NCI-H2029 treated with DMSO at 0.1 percent for 48 hours (cell line): ENCODE data around the gene CNTNAP4.
A peak's percentile ranks its signal among the peaks of the same experiment; 100 is the strongest.

Source experiments
- DNase-seq: peaks from one replicate; lab custom pipeline; 2025; lab: John Stamatoyannopoulos, UW

Gene CNTNAP4

DNA sequence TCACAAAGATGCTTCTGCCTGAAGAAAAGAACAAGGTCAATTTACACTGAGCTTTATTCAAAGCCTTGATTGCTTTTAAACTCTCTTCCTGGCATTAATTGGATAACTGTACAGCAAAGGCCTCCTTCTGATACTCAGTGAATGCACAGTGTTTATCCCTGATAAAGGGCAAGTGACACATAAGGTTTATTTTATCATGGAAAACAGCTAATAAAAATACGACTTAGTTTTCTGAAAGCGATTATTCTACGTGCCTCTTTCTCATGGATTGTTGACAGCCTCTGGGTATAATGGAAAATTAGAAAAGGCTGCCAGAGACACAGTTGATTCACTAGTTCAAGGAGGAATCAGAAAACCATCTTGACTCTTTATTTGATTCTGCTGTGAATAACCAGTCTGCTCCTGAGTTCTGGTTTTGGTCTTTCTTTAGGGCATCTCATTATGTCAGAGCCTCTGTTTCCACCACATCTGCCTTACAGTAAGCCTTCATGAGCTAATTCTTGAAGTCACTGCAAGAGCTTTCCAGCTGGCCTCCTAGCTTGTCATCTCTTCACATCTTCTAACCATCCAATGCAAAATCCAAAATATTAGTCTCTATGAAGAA, 212.9 kb downstream of the CNTNAP4 start:
- DNase-seq: no peak

DNA sequence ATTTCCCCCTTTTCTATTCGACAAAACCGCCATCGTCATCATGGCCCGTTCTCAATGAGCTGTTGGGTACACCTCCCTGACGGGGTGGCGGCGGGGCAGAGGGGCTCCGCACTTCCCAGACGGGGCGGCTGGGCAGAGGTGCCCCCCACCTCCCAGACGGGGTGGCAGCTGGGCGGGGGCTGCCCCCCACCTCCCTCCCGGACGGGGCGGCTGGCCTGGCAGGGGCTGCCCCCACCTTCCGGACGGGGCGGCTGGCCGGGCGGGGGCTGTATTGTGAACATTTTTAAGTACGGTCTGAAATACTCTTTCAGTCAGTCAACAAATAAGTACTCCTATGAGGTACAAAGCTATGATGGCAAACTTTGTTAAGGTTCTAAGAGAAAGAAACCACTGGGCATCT, 222.8 kb downstream of the CNTNAP4 start:
- DNase-seq: no peak

DNA sequence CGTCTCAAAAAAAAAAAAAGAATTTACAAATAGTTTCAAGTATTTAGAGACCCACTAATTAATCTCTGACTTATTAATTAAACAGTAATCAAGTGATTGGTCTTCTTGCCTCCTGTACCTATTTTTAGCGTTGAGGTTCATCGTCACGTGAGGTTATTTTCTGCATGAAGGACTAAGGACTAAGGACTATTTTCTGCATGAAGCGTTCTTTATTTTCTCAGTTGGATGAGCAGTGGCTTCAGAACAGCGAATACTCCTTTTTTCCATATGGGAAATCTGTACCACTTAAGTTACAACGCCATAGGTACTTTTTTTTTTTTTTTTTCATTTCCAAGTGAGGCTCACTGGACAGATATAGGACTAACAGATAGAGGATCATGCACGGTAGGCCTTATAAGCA, 224.9 kb downstream of the CNTNAP4 start:
- no peak for DNase-seq

DNA sequence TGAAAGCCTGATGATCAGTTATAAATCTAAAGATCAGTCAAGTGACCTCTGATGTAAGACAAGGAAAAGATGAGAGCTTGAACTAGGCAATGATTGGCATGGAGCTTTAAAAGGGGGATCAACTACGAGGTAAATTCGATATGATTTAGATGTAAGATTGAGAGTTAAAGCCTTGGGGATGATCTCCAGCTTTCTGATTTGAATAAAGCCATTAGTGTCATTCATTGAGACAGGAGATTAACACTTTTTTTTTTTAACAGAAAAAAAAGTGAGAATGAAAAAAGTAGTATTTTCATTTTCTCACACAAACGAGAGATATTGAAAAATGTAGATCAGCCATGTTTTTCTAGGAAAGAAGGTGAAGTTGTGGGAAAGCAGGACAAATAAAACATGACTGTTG, 225.4 kb downstream of the CNTNAP4 start:
- DNase-seq: no peak

DNA sequence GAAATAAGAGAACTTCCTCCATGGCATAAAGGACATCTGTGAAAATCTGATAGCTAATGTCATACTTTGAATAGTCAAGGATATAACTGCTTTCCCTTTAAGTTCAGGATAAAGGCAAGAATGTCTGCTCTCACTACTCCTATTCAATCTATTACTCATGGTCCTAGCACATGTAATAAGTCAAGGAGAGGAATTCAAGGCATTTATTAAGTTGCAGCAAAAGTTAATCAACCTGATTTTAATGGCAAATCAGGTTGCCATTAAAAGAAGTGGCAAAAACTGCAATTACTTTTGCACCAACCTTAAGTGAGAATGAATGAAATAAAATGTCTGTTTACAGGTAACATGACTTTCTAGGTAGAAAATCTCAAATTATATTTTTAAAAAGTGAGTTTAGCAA, 225.9 kb downstream of the CNTNAP4 start:
- DNase-seq: no peak

DNA sequence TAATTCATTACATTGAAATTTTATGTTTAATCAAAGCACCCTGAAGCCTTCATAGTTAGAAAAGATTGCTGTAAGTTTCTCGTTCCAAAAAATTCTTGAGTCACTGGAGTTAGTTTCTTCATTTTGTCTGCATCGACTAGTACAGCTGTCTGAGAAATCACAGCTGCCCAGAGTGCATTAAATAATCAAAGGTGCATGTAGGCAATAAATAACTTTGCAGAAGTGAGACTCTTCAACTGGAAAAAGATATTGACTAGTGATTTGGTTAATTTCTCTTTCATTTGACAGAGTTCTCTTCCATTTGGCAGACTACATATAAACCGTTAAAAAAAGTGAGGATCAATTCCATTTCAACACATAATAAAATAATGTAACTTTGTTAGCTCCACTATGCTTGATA, 234.0 kb downstream of the CNTNAP4 start:
- no peak for DNase-seq

DNA sequence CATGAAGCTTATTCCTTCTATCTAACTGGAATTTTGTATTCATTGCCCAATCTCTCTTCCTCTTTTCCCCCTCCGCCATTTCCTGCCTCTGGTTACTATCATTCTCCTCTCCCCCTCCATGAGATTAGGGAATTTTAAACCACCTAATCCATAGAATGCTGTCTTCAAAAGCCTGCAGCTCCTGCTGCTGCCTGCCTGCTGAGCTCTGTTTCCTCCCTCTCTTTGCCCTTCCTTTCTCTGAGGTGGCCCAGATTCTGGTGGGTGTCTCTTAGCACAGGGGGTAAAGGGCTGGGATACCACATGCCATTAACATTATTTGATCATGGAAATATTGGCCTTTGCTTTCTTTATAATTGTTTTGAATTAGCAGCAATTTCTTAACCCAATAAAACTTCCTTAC, 241.6 kb downstream of the CNTNAP4 start:
- DNase-seq: no peak

DNA sequence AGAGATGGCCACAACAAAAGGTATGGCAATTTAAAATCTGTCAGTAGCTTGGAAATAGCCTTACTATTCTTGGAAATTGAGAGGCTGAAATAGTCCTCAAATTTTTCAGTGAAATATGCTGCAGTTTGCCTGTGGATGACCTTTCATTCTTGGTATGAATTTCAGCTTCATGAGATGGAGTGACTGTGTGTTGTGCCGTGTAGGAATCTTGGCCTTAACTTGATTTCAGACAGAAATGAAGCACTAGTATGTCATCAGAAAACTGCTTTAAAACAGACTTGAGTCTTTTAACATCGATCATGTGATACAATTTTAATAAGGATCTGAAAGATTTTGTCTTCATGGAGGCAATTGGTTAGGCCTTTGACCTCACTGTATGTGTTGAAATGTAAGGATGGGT, 247.2 kb downstream of the CNTNAP4 start:
- DNase-seq: no peak

DNA sequence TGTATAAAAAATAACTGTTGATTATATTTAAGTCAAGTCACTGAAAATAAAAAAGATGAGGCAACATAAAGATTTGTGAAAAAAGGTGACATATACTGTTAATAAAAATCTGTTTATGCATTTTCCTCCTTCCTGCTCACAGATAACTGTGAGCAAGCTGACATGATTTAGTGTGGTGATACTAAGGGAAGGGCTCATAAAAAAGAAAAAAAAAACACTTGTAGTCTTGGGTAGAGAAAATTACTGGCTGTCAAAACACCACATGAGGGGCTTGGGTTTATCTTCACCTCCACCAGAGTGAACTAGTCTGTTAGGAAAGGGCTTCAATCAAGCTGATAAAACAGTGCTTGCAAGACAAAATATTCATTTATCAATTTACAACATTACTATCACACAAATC, 247.6 kb downstream of the CNTNAP4 start:
- no peak for DNase-seq

DNA sequence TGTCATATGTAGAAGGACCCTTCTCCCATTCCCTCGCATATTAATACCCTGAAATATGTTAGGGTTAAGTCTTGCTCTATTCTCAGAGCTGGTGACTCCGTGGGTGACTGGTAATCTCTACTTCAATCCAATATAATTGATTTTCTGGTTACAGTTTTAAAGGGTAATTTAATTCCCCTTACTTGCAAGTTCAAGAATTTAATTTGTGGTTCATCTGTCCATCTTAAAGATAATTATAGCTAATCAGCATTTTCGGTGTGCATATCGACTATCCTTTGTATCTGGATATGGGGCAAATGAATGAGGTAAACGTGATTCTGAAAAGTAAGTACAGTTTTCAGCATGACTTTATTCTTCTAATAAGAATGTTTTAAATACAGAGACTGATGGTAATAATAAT, 250.0 kb downstream of the CNTNAP4 start:
- no peak for DNase-seq

DNA sequence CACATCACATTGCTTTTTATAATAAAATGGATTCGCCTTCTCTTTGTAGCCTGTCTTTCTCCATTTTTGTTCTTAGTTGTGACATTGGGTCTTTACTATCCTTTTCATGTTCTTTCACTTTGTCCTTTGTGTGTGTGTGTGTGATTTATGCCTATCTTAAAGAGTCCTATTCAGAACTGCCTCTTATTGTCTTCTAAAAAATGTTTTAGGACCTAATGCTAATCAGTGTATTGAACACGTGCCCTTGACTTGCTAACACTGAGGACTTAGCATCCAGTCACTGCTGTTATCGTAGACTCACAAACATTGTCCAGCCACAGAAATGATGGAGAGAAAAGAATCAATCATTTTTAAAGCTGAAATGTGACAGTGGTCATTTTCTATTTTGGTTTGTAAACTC, 251.9 kb downstream of the CNTNAP4 start:
- DNase-seq: no peak

DNA sequence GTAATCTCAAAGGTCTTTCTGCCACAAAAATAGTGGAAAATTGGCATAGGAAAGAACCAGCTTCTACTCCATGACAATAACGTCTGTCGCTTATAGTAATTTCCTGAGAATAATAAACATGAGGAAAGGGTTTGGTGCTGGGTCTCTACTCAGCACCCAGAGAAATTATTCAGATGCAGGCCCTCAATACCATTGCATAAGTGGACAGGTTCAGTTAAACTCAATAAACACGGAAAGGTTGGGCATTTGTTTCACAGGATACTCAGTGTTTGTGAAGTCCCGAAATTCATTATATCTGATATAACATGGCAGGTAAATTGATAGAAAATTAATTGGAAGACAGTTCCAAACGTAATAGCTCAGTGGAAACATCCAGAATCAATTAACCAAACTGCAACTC, 254.0 kb downstream of the CNTNAP4 start:
- no peak for DNase-seq

- DNase-seq: no peak
Observed at GRCh38 chr16:76532188-76532973, 255.2 kb downstream of the CNTNAP4 start.

- DNase-seq: no peak
Observed at GRCh38 chr16:76539609-76540008, 262.4 kb downstream of the CNTNAP4 start.

DNA sequence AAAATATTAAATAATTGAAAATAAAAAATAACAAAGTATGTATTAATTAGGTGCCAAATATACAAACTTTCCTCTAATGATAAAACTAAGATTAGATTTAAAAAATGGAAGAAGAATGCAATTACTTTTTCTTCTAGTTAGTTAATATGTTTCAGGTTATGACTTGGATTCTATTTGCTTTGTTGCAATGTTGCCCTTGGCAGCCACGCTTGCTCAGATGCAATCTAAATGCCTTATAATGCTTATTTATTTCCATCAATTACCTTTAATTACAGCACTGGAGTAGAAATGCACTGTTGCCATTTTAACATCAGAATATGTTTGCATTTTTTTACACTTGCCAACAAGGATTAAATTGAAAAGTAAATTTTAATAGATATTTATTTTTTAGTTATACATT, 263.9 kb downstream of the CNTNAP4 start:
- DNase-seq: no peak

- DNase-seq: no peak
Observed at GRCh38 chr16:76565542-76565941, 288.3 kb downstream of the CNTNAP4 start.

DNA sequence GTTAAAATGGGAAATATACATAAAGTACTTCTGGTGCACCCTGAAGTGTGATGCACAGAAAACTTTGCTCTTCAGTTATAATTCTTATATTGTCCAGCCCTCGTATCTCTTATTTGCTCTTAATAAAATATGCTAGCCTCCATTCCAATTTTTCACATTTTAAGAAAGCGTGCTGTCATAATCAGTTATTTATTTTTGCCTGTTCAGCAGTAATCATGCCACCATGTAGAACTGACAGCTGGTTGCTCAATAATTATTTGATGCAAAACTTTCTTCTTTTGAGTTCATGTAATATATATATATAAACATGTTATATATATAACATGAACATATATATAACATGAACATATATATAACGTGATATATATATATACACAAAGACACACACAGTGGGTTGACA, 294.6 kb downstream of the CNTNAP4 start:
- DNase-seq: no peak

GRCh38 chr16:76573281-76573680, 296.1 kb downstream of the CNTNAP4 start:
- no peak for DNase-seq

DNA sequence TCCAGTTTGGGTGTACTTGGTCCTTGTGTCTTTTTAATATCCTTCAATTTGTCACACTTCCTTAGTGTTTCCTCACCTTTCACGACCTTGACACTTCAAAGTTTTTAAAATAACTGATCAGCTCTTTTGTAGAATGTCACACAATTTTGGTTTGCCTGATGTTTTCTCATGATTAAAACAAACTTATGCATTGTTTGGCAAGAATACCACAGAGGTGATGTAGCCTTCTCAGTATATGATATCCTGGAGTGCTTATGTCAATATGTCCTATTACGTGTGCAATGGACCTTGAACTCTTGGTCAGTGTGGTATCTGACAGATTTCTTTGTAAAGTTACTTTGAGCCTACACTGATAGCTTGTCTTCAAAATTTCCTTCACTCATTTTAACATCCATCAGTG, 297.4 kb downstream of the CNTNAP4 start:
- DNase-seq: no peak

GRCh38 chr16:76576526-76576925, 299.3 kb downstream of the CNTNAP4 start:
- DNase-seq: no peak

- no peak for DNase-seq
Observed at GRCh38 chr16:76577003-76577402, 299.8 kb downstream of the CNTNAP4 start.

GRCh38 chr16:76579277-76579922, 302.2 kb downstream of the CNTNAP4 start:
- DNase-seq: no peak

DNA sequence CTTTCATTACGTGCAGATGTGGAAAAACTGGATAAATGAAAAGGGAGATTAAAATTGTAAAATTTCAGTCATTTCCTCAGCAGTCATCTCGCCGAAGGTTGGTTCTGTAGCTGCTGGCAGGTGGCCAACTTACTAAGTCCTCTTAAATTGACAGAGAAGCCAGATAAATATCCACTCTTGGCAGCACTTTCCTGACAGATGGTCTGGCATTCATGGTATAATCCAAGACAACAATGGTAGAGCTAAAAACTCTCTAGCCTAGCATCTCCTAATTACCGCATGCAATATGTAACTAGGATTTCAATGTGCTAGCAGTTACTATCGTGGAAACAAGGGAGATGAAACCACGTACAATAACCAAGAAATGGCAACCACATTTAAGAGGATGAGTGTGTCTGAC, 306.3 kb downstream of the CNTNAP4 start:
- peak; percentile 22 for DNase-seq
